Natural killer cell (primary cell): Measurements from ENCODE around the gene HELZ. TPM values are rescaled to one million over a fixed set of nuclear protein-coding genes. Genes with fewer than 3 reads are reported as not detected.

ENCODE experiments used
- ATAC-seq, 3 donors: fragments of 150-1000 bp in 2 of 3; fragments of 200-7000 bp in 1 of 3; cut with Tn5 transposase; 1 replicate in 1 of 3; 2 replicates in 2 of 3; pipeline ENCODE4 v1.10.0; 2021; ENCODE audit warnings: mild to moderate bottlenecking in 2 of 3, moderate library complexity in 2 of 3
- DNase-seq, 2 donors: peaks; one replicate each; pipeline versions ENCODE4 v3.0.0 to v3.0.0-alpha.2; 2013 to 2021; ENCODE audit warnings: mixed read lengths in 1 of 2
- H3K27ac ChIP-seq: one replicate; pipeline ENCODE4 v1.5.1; 2013; ENCODE audit warnings: mild to moderate bottlenecking, low read length
- H3K27me3 ChIP-seq: one replicate; pipeline ENCODE4 v1.6.1; 2013; ENCODE audit warnings: low read length; ENCODE audit not compliant: control insufficient read depth, insufficient read depth
- H3K36me3 ChIP-seq: one replicate; pipeline ENCODE4 v1.6.1; 2013; ENCODE audit warnings: low read length; ENCODE audit not compliant: control insufficient read depth, insufficient read depth
- H3K4me1 ChIP-seq: one replicate; pipeline ENCODE4 v1.6.1; 2013; ENCODE audit warnings: low read length; ENCODE audit not compliant: control insufficient read depth, insufficient read depth
- H3K4me3 ChIP-seq: one replicate; pipeline ENCODE4 v1.5.1; 2013; ENCODE audit warnings: low read length
- H3K9me3 ChIP-seq: one replicate; pipeline ENCODE4 v1.6.1; 2013; ENCODE audit warnings: low read length; ENCODE audit not compliant: control insufficient read depth, insufficient read depth
- H3K27ac Mint-ChIP-seq, 2 donors: one replicate each; pipeline ENCODE4 v1.8.0; 2022; ENCODE audit warnings: mild to moderate bottlenecking in 2 of 2, mixed read lengths in 2 of 2, moderate library complexity in 1 of 2
- H3K27me3 Mint-ChIP-seq, 2 donors: one replicate each; pipeline ENCODE4 v1.8.0; 2022; ENCODE audit warnings: low read depth in 2 of 2, mixed read lengths in 2 of 2
- H3K36me3 Mint-ChIP-seq: one replicate; pipeline ENCODE4 v1.8.0; 2022; ENCODE audit warnings: mixed read lengths
- H3K4me1 Mint-ChIP-seq, 2 donors: one replicate each; pipeline ENCODE4 v1.8.0; 2022; ENCODE audit warnings: mixed read lengths in 2 of 2
- H3K4me3 Mint-ChIP-seq: one replicate; pipeline ENCODE4 v1.8.0; 2022; ENCODE audit warnings: mild to moderate bottlenecking, moderate library complexity, mixed read lengths
- H3K9me3 Mint-ChIP-seq, 2 donors: one replicate each; pipeline ENCODE4 v1.8.0; 2022; ENCODE audit warnings: mixed read lengths in 2 of 2
- WGBS: methylation state at CpG from one replicate; pipeline ENCODE4 v1.1.7; 2013; ENCODE audit warnings: missing lambda C conversion rate; ENCODE audit not compliant: insufficient coverage; 5-methylcytosine and 5-hydroxymethylcytosine counted together
- intact Hi-C: fragments of 100-400 bp; cut with micrococcal nuclease; formaldehyde crosslinking; loops from one replicate; pipeline ENCODE4 v1.14.2; 2022
- total RNA-seq, 4 donors: library from RNA; stranded (reverse); fragments of 120-200 nt in 1 of 4; gene quantifications; one replicate each; pipeline versions ENCODE4 v1.2.3 to v1.2.4, GENCODE V29; 2013 to 2022
- TF ChIP-seq, protein P1 (sequence below): fragments of 200-600 bp; IDR thresholded peaks from one replicate; pipeline ENCODE4 v1.8.0; 2022; ENCODE audit warnings: antibody characterized with exemption

HELZ gene
- total RNA-seq, 3 donors from 2014 or later (not counting 1 experiment from before 2014, with no cell fraction given) = 274 to 355 (median 292) TPM

DNA sequence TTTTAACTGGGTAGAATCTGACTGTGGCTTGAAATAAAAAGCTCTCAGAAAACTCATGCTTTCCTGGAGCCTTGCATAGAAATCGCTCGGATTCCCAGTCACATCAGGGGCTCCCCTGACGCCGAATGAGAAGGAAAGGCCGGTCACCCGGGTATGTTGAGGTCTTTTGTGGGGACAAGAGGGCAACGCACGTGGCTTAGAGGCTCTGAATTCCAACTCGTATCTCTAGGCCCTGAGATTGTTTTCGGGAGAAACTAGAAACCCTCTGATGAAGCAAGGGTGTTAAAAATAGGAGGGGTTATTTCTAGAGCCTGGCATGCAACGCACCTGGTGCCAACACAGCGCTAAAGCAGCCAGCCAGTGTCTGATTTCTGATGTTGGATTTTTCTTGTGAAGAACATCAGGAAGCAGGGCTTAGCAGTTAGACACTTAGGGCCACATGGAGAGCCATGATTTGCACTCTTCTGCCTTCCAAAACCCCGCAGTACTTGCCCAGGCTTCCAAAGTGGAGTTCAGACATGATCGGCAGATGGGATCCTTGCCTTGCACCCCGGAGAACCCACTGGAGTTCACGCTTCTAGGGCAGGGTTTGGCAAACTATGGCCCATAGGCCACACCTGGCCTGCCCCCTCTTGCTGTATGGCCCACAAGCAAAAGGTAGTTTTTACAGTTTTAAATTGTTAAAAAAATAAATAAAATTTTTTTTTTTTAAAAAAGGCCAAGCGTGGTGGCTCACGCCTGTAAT is 188.1 kb downstream of the HELZ start:
- Histone ChIP-seq H3K36me3 (no peaks in the 10 kb centered on the region), H3K4me3 (no peak overlapping the region), H3K9me3 (no peaks in the 10 kb centered on the region), H3K27ac (no peak overlapping the region), H3K27me3 (no peaks in the 10 kb centered on the region), H3K4me1 (no peaks in the 10 kb centered on the region)
- H3K27ac Mint-ChIP-seq = no peak overlapping the region
- H3K4me3 Mint-ChIP-seq = no peak overlapping the region
- H3K4me1 Mint-ChIP-seq = no peaks in the 10 kb centered on the region
- WGBS = 95% methylated on average over 18 of the region's 18 CpGs
- H3K9me3 Mint-ChIP-seq = no peaks in the 10 kb centered on the region
- TF ChIP-seq, protein P1, sequence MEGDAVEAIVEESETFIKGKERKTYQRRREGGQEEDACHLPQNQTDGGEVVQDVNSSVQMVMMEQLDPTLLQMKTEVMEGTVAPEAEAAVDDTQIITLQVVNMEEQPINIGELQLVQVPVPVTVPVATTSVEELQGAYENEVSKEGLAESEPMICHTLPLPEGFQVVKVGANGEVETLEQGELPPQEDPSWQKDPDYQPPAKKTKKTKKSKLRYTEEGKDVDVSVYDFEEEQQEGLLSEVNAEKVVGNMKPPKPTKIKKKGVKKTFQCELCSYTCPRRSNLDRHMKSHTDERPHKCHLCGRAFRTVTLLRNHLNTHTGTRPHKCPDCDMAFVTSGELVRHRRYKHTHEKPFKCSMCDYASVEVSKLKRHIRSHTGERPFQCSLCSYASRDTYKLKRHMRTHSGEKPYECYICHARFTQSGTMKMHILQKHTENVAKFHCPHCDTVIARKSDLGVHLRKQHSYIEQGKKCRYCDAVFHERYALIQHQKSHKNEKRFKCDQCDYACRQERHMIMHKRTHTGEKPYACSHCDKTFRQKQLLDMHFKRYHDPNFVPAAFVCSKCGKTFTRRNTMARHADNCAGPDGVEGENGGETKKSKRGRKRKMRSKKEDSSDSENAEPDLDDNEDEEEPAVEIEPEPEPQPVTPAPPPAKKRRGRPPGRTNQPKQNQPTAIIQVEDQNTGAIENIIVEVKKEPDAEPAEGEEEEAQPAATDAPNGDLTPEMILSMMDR = no peak
- intact Hi-C loops = no loop called here
- ATAC-seq (no peak), DNase-seq (no peak)
- H3K27me3 Mint-ChIP-seq = no peaks in the 10 kb centered on the region
- no peaks in the 10 kb centered on the region for H3K36me3 Mint-ChIP-seq

DNA sequence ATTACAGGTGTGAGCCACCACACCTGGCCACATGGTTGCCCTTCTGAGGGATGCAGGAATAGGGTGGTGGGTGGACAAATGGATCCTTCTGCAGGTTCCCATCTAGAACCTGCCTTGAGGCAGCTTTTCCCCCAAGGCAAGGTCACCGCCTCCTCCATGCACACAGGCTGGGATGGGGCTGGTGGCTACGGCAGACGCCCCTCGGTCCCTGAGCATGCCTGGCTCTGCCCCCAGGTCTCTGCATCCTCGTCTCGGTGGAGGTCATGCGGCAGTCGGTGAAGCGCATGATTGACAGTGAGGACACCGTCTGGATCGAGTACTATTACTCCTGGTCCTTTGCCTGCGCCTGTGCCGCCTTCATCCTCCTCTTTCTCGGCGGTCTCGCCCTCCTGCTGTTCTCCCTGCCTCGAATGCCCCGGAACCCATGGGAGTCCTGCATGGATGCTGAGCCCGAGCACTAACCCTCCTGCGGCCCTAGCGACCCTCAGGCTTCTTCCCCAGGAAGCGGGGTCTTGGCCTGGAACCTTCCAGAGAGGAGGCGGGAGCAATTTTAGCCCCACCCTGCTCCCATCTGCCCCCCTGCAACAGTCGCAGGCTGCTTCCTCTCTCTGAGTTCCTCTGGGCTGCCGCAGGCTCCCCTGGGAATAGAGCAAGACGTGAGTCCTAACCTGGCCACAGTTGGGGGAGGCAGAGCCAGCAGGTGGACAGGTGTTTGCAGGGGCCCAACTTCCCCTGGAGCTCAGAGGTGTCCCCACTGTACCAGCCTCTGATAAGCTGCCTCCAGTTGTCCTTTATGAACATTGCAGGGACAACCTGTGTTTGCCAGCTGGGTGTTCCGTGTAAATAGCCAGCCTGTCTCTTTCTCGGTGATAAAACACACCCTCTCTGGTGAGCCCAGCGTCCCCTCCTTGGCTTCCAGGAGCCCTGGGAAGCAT is 188.9 kb downstream of the HELZ start:
- WGBS = 91% methylated on average over 29 of the region's 29 CpGs
- Mint-ChIP-seq H3K36me3 (no peaks in the 10 kb centered on the region), H3K9me3 (no peaks in the 10 kb centered on the region), H3K27ac (no peak overlapping the region), H3K27me3 (no peaks in the 10 kb centered on the region), H3K4me3 (no peak overlapping the region), H3K4me1 (no peaks in the 10 kb centered on the region)
- Histone ChIP-seq H3K4me1 (no peaks in the 10 kb centered on the region), H3K36me3 (no peaks in the 10 kb centered on the region), H3K4me3 (no peak overlapping the region), H3K9me3 (no peaks in the 10 kb centered on the region), H3K27ac (no peak overlapping the region), H3K27me3 (no peaks in the 10 kb centered on the region)
- ATAC-seq (no peak), DNase-seq (no peak)
- TF ChIP-seq, protein P1 = no peak
- intact Hi-C loops = no loop called here

DNA sequence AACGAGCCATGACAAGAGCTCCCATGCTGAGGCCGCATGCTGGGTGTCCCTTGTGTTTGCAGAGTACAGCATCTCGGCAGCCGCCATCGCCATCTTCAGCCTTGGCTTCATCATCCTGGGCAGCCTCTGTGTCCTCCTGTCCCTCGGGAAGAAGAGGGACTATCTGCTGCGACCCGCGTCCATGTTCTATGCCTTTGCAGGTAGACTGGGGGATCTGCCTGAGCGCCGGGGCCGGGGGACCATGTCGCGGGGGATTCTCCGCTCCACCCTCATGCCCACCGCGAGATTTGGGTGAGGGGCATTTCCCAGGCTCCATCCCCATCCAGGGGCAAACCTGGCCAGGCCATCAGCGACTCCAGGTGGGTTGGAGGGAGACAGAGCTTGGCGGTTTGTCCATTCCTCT is 190.0 kb downstream of the HELZ start:
- no peaks in the 10 kb centered on the region for H3K36me3 Mint-ChIP-seq

More for the DNA sequence above, 190.0 kb downstream of the HELZ start:
- Histone ChIP-seq H3K4me3 (no peak overlapping the region), H3K9me3 (peaks cover 2% of the 10 kb centered on the region), H3K36me3 (no peaks in the 10 kb centered on the region), H3K4me1 (no peaks in the 10 kb centered on the region), H3K27ac (no peak overlapping the region), H3K27me3 (no peaks in the 10 kb centered on the region)
- no peak overlapping the region for H3K27ac Mint-ChIP-seq
- H3K27me3 Mint-ChIP-seq = no peaks in the 10 kb centered on the region
- ATAC-seq = no peak
- no peaks in the 10 kb centered on the region for H3K9me3 Mint-ChIP-seq
- intact Hi-C loops = no loop called here
- H3K4me1 Mint-ChIP-seq = no peaks in the 10 kb centered on the region
- TF ChIP-seq, protein P1 = no peak
- DNase-seq = no peak
- no peak overlapping the region for H3K4me3 Mint-ChIP-seq
- WGBS = 94% methylated on average over 19 of the region's 19 CpGs
